ENCODE results near the gene TUBB. TPM values are rescaled to one million over a fixed set of nuclear protein-coding genes. Genes with fewer than 3 reads are reported as not detected.
A peak's percentile ranks its signal among the peaks of the same experiment; 100 is the strongest.

The TUBB gene
- total and polyA plus RNA-seq, 9 of the 15 experiments (the other 6 are each of a cell fraction or from before 2014, with no cell fraction given): 971 to 2,870 (median 1,478) TPM

DNA sequence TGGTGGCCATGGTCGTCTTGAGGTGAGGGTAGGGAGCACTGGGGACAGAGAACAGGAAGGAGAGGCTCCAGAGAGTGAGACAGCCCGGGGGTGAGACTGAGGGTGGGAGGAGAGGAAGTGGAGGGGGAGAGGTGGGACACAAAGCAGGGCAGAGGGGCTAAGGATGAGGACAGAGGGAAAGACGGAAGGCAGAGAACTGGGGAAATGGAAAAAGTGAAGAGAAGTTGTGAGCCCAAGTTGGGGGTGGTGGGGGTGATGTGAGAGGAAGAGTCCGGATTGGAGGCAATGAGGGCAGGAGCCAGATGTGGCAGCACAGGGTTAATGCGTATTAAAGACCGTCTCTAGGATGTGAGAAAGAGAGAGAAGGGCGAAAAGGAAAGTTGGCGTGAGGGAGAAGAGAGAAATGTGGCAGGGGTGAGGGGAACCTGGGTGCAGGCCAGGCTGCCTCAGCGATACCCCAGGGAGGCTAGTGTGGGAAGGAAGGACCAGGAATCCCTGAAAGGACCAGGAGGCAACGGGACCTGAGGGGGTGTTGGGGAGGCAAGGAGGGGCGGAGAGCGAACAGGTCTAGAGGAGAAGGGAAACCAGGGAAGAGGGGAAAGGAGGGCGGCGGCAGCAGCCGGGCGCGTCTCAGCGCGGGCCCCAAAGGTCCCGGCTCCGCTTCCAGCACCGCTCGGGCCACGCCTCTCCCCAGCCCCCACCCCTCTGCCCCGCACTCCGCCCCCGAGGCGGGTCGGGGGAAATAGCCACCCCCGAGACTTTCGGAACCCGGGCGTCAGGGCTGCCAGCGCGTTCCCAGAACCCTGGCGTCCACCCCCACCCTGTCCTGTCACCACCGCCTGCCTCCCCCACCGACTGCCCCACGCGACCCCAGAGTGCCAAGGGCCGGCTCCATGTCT lies 33.9 kb upstream of the TUBB start, which contains the start of gene PPP1R18 (continued):
- TF ChIP-seq, protein P1, sequence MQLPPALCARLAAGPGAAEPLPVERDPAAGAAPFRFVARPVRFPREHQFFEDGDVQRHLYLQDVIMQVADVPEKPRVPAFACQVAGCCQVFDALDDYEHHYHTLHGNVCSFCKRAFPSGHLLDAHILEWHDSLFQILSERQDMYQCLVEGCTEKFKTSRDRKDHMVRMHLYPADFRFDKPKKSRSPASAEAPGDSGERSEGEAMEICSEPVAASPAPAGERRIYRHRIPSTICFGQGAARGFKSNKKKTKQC (CRISPR knock-in tag; IDR thresholded peaks at IDR 0.05): 0 out of 2 replicates have a peak, but pooled peaks have one; percentile 41
- TF ChIP-seq PHB (CRISPR knock-in tag; IDR thresholded peaks at IDR 0.05): peak; percentile 54; the same call in 1 of the 2 replicates
- peak; percentile 53; the same call in 1 of the 2 replicates for TF ChIP-seq ZEB2 (IDR thresholded peaks at IDR 0.05)
- TF ChIP-seq, protein P2, sequence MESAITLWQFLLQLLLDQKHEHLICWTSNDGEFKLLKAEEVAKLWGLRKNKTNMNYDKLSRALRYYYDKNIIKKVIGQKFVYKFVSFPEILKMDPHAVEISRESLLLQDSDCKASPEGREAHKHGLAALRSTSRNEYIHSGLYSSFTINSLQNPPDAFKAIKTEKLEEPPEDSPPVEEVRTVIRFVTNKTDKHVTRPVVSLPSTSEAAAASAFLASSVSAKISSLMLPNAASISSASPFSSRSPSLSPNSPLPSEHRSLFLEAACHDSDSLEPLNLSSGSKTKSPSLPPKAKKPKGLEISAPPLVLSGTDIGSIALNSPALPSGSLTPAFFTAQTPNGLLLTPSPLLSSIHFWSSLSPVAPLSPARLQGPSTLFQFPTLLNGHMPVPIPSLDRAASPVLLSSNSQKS (CRISPR knock-in tag; IDR thresholded peaks at IDR 0.05): no peak
- TF ChIP-seq, protein P3, sequence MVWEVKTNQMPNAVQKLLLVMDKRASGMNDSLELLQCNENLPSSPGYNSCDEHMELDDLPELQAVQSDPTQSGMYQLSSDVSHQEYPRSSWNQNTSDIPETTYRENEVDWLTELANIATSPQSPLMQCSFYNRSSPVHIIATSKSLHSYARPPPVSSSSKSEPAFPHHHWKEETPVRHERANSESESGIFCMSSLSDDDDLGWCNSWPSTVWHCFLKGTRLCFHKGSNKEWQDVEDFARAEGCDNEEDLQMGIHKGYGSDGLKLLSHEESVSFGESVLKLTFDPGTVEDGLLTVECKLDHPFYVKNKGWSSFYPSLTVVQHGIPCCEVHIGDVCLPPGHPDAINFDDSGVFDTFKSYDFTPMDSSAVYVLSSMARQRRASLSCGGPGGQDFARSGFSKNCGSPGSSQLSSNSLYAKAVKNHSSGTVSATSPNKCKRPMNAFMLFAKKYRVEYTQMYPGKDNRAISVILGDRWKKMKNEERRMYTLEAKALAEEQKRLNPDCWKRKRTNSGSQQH (CRISPR knock-in tag; IDR thresholded peaks at IDR 0.05): 0 out of 2 replicates have a peak, but pooled peaks have one; percentile 16
- no peak for TF ChIP-seq USF2 (CRISPR knock-in tag; IDR thresholded peaks at IDR 0.05)
- TF ChIP-seq NCOA1 (IDR thresholded peaks at IDR 0.05; ENCODE audit: low read depth): 0 out of 2 replicates have a peak, but pooled peaks have one; percentile 26
- 0 out of 2 replicates have a peak, but pooled peaks have one; percentile 13 for TF ChIP-seq NFIC (IDR thresholded peaks at IDR 0.05)
- TF ChIP-seq ZNF75A (CRISPR knock-in tag; IDR thresholded peaks at IDR 0.05): no peak
- TF ChIP-seq ZNF282 (CRISPR knock-in tag; IDR thresholded peaks at IDR 0.05): no peak
- 0 out of 4 replicates have a peak, but pooled peaks have one; percentile 70 to 77 for TF ChIP-seq MCM7 (IDR thresholded peaks at IDR 0.05)
- TF ChIP-seq NFE2 (IDR thresholded peaks at IDR 0.05; ENCODE audit: low read depth): no peak
- peak in 1 of 2 experiments; percentile 61; a peak in 2 of 4 replicates for TF ChIP-seq MAZ (CRISPR knock-in tag; conservative IDR thresholded peaks at IDR 0.05 in 1 of 2, IDR thresholded peaks at IDR 0.05 in 1 of 2)
- TF ChIP-seq HMG20B (CRISPR knock-in tag; IDR thresholded peaks at IDR 0.05): no peak
- 0 out of 2 replicates have a peak, but pooled peaks have one; percentile 73 for TF ChIP-seq DNMT1 (IDR thresholded peaks at IDR 0.05)
- 0 out of 2 replicates have a peak, but pooled peaks have one; percentile 27 for TF ChIP-seq CC2D1A (IDR thresholded peaks at IDR 0.05)
- TF ChIP-seq E2F8 (IDR thresholded peaks at IDR 0.05; ENCODE audit: low read depth, partially characterized antibody): no peak
- TF ChIP-seq POLR2B (IDR thresholded peaks at IDR 0.05; ENCODE audit: low read depth, partially characterized antibody): peak; percentile 57
- peak; percentile 57 for TF ChIP-seq MTA1 (IDR thresholded peaks at IDR 0.05; ENCODE audit: borderline replicate concordance)
- TF ChIP-seq, protein P4, sequence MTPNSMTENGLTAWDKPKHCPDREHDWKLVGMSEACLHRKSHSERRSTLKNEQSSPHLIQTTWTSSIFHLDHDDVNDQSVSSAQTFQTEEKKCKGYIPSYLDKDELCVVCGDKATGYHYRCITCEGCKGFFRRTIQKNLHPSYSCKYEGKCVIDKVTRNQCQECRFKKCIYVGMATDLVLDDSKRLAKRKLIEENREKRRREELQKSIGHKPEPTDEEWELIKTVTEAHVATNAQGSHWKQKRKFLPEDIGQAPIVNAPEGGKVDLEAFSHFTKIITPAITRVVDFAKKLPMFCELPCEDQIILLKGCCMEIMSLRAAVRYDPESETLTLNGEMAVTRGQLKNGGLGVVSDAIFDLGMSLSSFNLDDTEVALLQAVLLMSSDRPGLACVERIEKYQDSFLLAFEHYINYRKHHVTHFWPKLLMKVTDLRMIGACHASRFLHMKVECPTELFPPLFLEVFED (CRISPR knock-in tag; conservative IDR thresholded peaks at IDR 0.05): peak; percentile 82; the same call in 1 of the 2 replicates

Measured in K562 (cell line).